GM18868 (cell line): ENCODE data around the gene PTTG2.
A peak's percentile ranks its signal among the peaks of the same experiment; 100 is the strongest.

ENCODE experiments used
- ATAC-seq: cut with Tn5 transposase; IDR thresholded peaks from one replicate; pipeline ENCODE4 v1.9.1; 2021; ENCODE audit warnings: mild to moderate bottlenecking, moderate library complexity; ENCODE audit not compliant: unreplicated experiment

Gene PTTG2

DNA sequence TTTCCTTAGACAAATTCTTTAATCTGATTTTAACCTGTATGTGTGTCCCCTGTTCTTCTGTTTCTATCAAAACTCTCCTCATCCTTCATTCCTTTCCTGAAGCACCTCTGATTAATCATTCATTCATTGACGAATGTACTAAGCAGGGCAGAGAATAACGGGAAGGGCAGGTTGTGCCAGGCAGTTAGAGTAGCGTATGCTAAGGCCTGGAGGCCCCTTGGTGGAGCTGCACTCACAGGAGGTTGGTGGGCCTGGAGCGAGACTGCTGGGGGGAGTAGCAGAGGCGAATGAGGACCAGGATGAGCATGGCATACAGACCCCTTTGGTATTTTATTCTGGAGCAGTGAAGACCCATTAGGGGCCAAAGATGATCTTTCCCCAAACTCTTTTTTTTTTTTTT lies 22.5 kb downstream of the PTTG2 start:
- ATAC-seq: no peak

DNA sequence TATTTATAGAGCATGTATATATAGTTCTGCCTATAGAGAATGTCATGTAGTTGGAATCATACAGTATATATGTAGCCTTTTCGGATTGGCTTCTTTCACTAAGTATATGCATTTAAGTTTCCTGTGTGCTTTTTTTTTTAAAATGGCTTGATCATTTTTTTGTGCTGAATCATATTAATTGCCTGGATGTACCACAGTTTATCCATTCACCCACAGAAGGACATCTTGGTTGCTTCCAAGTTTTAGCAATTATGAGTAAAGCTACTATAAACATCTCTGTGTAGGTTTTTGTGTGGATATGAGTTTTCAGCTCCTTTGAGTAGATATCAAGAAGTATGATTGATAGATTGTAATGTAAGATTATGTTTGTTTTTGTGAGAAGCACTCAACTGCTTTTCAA lies 23.8 kb downstream of the PTTG2 start:
- ATAC-seq: no peak

DNA sequence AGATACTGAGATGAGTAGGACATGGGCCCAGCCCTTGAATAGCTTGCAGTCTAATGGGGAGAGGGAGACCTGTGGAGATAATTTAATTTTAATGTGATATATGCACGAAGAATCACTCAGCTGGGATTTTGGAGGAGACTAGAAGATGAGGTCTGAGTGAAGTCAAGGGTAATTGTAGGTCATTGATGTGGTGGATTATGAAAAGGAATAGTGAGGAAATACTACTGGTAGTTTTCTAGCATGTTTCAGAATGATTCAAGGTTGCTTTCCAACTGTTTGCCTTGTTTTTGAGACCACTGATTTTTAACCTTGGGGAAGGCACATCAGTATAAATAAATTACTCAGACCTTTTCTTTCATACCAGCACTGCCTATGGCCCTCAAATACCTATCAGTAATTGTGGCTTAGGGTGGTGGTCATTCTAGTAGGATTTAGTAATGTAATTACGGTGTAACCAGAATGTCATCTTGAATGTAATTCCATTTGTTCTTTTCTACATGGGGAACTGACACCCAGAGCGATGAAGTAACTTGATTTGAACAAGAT lies 25.6 kb downstream of the PTTG2 start:
- peak; percentile 46 for ATAC-seq

DNA sequence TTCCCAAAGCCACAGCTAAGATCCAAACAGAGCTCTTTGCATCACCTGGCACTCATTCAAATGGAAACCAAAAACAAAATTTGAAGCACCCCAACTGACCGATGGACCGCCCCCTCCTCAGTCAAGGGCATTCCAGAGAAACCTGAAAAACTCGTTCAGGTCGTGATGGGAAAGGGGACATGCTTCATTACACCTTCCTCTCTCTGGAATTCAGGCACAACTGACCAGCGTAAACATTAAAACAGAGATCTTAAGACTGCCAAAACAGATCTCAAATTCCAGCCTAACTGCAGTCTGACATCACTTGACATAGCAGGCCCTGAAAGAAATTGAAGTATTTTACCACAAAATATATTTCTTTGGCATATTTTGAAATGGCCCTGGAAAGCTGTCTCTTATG lies 28.5 kb downstream of the PTTG2 start:
- ATAC-seq: no peak

DNA sequence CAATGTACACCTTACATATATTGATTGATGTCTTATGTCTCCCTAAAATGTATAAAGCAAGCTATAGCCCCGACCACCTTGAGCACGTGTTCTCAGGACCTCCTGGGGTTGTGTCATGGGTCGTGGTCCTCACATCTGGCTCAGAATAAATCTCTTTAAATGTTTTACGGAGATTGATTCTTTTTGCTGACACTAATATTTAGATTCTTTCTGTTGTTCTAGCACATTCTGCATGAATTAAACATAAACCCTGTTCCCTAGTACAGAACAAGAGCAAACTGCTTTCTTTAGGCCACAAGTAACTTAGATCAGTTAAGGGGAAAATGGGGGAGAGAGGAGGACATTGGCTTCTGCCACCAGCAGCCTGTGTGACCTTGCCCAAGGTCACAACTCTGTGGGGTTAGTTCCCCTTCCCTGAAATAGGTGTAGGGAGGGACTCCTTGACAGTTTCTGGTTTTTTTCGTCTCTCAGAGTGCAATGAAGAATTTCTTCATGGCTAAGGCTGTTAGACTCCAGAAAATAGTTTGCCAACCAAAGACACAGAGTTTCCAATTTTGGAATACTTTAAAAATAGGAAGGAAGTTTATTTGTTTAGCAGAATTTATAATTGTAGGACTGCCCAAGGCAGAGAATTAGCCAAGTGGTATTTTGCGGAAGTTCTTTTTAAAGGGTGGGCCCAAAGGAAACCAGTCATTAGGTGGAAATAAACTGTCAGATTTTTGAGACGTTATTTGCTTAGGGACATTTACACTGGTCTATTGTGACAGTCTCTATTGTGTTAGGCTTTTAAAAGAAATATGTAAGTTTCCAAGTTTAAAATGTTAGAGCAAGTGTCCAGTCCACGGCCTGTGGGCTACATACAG lies 29.4 kb downstream of the PTTG2 start:
- ATAC-seq: peak; percentile 50

DNA sequence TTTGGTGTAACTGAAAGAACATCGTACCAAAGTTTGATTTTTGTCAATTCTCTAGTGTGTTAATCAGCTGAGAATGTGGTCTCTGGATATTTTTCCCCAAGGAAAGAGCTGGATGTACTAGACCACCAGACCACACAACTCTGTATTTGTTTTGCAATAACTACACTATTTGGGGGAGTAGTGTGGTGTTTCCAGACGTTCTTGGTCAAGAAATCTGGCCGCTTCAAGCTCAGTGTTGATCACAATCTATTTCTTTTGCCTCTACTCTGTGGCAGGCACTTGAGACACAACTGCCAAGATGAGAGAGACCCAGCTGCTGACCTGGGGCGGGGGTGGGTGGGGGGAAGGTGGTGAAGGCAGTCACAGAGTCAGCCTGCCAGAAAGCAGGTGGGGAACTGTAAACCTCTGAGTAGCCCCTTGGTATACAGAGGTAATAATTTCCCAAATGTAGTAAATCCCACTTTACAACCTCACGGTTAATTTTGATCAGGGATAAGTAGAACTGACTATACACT lies 30.6 kb downstream of the PTTG2 start:
- ATAC-seq: no peak

DNA sequence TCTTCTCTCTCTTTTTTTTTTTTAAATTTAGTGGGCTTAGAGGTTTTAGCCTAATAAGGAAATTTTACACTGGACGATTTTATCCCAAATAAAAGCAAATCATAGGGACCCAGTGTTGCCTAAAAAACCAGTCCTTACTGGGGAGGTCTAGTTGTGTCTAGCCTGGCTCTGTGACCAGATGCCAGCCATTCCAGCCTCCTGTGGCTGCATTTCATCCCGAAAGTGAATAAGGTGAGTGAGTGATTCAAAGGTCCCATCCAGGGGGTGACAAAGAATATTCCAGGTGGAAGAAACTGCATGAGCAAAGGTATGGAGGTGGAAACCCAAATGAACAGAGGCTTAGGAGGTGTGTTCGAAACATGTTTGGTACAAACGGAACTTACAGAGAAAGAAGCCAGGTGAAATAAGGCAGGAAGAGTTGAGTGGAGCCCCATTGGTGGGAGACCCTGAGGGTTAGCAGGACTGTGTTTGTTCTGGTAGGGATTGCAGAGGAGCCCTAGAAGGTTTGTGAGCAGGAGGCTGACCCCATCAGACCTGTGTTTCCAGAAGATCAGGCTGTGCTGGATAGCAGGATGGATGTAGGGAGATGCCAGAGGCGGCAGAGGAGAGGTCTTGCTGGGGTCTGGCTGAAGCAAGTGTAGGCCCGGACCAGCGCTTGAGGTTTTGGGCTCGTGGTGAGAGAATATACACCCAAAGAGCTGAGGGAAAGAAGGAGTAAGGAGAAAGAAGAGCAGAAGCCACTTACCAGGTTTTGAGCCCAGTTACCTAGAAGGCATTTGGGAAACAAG lies 31.6 kb downstream of the PTTG2 start:
- no peak for ATAC-seq

DNA sequence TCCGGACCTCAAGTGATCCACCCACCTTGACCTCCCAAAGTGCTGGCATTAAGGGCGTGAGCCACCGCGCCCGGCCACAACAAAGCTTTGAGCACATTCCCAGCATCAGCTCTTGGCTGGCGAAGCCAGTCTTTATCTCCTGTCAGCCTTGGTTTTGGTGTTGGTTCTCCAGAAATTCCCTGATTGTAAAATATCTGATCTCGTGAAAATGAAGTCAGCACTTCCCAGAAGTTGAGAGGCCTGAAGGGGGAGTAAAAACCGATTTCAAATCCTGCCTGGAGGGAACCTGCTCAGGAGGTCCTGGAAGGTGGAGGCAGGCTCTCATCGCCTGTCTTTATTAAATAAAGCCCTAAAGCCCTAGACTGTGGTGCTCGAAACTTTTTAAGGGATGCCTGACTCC lies 33.6 kb downstream of the PTTG2 start:
- ATAC-seq: no peak

DNA sequence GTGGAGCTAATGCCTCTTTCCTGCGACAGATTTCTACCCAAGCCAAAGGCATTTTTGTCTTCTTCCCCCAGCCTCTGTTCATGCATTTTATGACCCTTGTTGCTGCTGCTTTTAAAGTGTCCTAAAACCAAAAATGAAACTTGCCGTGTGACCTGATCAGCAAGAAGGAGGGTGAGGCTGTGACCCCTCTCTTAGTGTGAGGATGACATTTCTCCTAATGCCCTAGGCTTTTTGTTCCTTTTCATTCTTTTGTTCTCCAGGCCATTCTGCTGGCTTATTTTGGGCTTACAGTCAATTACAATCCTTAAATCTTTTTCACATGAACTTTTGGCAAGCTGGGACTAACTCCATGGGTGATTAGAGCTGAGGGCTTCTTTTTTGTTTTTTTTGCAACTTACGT lies 34.4 kb downstream of the PTTG2 start:
- ATAC-seq: peak; percentile 66

DNA sequence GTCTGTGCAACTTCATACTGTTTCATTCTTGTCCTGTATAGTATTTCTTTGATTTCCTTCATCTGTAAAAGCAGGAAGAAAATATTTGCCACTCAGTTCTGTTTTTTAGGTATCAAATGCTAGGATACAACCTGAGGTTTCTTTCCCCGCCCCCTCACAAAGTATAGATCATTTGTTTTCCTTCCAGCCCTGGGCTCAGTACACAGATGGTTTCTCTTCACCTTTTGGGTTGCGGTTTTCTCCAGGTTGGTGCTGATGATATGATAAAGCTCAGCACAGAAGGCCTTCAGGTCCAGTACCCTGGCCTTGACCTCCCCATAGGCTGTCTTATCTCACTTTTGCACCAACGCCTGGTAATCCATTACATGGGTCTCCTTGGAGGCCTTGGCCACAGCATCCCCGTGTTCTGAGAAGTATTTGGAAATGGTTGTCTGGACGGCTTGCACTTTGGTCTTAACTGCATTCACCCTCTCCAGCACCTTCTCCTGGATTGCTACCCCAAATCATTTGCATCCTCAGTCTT lies 35.2 kb downstream of the PTTG2 start:
- no peak for ATAC-seq

DNA sequence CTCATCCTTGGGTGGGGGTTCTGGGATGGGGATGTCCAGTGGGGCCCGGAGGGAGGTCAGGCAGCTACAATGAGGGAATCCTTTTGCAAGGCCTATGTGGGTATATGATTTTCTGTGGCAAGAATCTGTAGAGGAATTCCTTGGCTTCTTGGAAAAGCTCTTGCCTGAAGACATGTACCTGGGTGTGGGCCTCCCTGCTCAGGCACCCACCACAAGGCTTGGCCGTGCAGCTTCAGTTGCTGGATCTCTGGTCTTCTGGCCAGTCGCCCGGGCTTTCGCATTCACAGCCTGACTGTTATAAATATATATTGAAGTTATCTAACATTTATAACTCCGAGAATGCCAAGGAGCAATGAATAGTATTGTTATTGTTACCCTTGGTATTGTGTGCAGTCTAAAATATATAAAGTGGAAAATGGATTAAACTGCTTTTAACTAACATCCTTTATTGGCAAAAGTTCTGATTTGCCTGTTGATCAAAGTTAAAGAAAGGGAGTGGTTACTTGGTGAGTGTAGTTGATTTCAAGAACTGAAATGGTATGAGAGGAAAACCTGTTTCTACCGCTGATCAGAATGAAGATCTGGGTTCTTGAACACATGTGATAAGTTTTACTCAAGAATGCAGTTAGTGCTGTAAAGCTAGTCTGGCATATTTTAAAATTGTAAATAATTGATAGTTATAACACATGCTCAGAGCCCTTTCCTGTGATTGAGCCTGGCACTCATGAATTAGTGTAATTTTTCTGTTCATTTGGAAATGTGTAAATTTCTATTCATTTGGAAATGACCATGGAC lies 36.0 kb downstream of the PTTG2 start:
- ATAC-seq: no peak

DNA sequence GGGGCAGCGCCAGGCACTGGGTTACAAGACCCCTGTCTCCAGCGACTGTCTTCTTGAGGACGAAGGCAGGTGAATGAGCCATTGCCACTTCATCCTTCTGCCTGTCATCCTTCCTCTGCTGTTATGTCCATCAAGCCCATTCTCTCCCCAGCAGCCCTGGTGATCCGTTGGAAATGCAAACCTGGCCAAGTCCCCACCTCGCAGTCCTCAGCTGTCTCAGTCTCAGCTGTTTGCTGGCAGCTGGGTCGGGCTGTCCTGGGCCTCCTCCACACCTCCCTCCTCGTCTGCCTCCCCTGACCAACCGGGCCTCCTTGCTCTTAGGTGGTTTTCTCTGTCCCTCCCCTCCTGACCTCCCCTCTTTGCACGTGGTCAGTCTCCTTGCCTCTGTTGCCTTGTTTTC lies 38.0 kb downstream of the PTTG2 start:
- no peak for ATAC-seq

DNA sequence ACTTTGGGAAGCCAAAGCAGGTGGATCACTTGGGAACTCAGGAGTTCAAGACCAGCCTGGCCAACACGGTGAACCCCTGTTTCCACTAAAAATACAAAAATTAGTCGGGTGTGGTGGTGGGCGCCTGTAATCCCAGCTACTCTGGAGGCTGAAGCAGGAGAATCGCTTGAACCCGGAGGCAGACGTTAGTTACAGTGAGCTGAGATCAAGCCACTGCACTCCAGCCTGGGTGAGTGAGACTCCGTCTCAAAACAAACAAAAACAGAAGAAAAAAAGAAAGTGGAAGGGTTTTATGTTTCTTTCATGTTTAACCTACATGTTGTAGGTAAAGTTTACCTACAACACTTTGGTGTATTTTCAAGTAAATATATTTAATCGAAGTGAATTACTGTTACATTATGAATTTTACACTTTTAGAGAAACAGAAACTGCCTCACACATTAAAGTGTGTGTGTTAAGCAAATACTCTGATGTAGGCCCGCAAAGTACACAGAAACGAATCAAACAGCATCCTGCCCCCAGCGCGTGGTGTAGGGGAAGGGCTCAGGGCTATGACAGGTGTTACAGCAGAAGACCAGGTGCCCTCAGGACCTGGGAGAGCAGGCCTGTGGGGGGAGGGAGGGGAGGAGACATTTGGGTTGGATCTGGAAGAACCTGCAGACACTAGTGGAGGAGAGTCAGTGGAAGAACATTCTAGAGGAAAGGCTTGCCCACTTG lies 39.0 kb downstream of the PTTG2 start:
- ATAC-seq: no peak

DNA sequence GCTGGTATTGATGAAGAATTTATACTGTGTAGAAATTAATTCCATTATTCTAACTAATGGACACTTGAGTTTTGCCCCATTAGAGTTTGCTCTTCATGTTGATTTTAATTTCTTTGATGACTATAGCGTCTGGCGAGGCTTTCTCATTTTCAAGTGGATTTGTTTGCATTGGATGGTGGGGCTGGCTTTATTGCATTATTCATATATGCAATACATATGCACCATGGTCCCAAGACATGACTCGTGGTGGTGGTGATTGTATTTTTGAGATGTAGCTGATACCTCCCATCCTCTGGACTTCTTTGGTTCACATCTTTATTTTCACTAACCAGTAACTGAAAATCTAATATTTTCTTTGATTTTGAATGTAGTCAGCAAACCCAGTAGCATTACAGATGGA lies 39.8 kb downstream of the PTTG2 start:
- no peak for ATAC-seq

DNA sequence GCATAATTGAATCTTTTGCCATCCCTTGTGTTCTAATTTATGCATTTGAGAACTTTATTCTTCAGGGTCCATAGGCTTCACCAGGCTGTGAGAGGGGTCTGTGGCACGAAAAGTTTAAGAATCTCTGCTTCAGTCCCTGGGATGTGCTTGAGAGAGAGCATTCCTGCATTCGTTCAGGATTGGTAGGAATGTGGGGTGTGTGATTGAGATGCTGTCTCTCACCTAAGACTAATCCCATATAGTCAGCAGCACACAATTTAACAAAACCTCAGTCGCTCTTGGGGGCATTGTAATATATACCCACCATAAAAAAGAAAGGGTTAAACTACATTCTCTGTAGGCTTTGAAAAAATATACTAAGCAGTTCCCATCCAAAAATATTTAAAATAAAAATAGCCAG lies 41.7 kb downstream of the PTTG2 start:
- no peak for ATAC-seq

DNA sequence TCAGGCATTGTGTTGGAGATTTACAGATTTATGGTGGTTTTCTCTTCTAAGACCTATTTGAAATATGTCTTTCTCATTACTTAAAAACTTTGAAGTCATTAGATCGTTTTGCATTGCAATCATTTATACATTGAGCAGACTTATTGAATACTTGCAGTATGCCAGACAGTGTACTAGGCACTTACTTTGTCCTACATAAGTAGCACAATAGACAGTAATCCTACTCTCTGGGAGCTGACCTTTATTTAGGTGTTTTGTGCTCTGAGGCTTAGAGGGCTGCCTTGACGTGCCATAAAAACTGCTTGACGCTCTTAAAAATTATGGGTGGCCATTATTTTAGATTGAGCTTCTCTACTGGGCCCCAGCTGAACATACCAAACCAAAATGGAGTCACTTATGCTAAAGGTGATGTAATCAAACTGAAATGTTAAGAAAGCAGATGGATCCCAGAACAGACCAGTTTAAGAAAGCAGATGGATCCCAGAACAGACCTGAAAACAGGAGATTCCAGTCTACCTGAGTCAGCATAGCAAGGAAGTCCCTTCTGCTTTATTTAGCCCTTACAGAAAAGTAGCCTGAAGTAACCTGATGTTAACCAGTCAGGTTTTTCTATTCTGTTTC lies 42.4 kb downstream of the PTTG2 start:
- no peak for ATAC-seq

DNA sequence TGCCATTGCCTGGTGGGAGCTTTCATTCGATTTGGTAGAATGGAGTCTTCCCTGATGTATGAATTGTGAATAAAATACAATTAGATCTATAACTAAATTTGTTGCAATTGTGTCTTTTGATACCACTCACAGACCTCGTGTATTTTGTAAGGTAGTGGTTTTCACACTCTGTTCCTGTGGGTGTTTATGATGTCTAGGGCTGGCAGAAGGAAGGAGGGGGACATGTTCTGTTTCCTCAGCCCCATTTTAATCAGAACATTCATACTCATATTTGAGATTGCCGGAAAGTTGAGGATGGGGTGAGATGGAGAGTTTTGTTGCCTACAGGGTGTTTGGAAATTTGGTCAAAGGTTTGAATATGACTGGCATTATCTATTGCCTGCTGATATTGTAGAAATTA lies 42.9 kb downstream of the PTTG2 start:
- no peak for ATAC-seq

DNA sequence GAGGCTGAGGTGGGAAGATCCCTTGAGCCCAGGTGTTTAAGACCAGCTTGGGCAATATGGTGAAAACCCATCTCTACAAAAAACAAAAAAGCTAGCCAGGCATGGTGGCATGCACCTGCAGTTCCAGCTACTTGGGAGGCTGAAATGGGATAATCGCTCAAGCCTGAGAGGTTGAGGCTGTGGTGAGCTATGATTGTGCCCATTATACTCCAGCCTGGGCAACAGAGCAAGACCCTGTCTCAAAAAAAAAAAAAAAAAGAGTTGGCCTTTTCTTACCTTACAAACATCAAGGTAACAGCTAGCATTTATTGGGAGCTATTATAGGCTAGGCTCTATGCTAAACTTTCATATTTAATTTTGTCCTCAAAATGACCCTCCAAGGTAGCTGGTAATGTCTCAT lies 43.4 kb downstream of the PTTG2 start:
- no peak for ATAC-seq

DNA sequence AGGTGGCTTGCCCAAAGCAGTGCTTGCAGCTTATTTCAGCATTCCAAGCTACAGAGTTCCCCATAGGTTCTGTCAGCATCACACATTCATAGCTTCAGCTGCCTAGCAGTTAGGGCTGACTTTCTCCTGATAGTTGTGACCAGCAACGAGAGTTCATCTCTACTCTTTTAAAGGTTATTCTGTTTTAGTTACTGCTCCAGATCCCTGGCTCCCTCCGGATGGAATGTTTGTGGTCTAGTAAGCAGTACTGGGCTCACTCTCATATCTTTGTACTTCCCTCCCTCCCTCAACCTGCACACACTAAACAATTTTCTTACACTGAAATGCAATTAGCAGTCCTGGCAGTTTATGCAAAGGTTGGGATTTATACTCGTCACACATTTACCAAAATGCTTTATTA lies 43.9 kb downstream of the PTTG2 start:
- no peak for ATAC-seq

DNA sequence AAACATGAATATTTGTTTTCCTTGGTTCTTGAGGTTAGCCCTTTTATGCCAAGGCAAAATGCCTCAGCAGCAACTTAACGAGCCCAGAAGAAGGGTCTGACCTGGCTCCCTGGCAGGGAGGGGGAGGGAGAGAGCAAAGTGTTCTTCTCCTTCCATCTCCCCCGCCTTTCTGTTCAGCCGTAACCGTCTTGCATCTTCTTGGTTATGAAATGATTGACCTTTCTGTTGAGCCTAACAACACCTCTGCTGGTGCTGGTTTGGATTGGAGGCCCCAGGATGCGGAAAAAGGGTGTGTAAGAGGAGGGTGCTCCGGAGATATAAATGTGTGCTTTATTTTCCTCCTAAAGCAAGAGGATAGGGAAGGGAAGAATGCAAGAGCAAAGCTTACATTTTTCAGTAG lies 44.7 kb downstream of the PTTG2 start:
- ATAC-seq: no peak
